ENCODE results near the gene TMPRSS5.

DNA sequence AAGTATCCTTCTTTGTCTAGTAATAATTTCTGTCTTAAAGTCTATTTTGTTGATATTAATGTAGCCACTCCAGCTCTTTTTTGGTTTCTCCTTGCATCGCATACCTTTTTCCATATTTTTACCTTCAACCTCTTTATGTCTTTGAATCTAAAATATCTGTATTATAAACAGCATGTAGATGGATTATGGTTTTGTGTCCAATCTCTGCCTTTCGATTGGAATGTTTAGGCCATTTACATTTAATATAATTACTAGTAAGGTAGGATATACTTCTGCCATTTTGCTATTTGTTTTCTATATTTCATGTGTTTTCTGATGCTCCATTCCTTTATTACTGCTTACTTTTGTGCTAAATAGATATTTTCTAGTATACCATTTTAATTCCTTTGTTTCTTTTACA lies 39.5 kb downstream of the TMPRSS5 start:
- TF ChIP-seq, protein P1, sequence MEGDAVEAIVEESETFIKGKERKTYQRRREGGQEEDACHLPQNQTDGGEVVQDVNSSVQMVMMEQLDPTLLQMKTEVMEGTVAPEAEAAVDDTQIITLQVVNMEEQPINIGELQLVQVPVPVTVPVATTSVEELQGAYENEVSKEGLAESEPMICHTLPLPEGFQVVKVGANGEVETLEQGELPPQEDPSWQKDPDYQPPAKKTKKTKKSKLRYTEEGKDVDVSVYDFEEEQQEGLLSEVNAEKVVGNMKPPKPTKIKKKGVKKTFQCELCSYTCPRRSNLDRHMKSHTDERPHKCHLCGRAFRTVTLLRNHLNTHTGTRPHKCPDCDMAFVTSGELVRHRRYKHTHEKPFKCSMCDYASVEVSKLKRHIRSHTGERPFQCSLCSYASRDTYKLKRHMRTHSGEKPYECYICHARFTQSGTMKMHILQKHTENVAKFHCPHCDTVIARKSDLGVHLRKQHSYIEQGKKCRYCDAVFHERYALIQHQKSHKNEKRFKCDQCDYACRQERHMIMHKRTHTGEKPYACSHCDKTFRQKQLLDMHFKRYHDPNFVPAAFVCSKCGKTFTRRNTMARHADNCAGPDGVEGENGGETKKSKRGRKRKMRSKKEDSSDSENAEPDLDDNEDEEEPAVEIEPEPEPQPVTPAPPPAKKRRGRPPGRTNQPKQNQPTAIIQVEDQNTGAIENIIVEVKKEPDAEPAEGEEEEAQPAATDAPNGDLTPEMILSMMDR (IDR thresholded peaks at IDR 0.05): no peak
- no peak for TF ChIP-seq EP300 (IDR thresholded peaks at IDR 0.05)

Data from tibial nerve (tissue), 4 donors.